T-helper 9 cell (primary cell): ENCODE measurements around the gene AGAP2.
"Not testable (repeated sequence)": the region's sequence is repeated elsewhere in the genome, so short reads cannot be mapped to it uniquely, and the experiment has no call there.

ENCODE experiments used
- DNase-seq: peaks from one replicate; pipeline ENCODE4 v3.0.0-alpha.2; 2020

AGAP2 gene

DNA sequence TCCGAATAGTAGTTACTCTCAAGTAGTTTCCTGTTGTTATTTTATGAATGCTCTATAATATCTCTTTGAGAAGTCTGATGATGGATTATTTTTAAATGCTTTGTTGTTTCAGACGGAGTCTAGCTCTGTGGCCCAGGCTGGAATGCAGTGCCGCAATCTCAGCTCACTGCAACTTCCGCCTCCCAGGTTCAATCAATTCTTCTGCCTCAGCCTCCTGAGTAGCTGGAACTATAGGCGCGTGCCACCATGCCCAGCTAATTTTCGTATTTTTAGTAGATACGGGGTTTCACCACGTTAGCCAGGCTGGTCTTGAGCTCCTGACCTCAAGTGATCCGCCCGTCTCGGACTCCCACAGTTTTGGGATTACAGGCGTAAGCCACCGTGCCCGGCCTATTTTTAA, 46.0 kb downstream of the AGAP2 start:
- no peak for DNase-seq

DNA sequence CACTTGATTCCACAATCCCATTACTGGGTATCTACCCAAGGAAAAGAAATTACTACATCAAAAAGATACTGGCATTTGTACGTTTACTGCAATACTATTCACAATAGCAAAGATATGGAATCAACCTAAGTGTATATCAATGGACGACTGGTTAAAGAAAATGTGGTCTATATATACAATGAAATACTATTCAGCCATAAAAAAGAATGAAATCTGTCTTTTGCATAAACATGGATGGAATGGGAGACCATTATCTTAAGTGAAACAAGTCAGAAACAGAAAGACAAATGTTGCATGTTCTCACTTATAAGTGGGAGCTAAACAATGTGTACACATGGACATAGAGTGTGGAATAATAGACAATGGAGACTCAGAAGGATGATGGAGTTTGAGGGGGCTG, 49.6 kb downstream of the AGAP2 start:
- DNase-seq: no peak

DNA sequence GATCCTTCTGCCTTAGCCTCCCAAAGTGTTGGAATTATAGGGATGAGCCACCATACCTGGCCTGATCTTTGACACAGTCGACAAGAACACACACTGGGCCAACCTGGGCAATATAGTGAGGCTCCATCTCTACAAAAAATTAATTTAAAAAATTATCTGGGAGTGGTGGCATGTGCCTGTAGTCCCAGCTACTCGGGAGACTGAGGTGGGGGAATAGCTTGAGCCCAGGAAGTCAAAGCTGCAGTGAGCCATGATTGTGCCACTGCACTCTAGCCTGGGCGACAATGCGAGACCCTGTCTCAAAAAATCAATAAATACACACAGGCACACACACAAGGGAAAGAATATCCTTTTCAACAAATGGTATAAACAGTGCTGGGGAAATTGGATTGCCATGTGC, 50.7 kb downstream of the AGAP2 start:
- DNase-seq: no peak

DNA sequence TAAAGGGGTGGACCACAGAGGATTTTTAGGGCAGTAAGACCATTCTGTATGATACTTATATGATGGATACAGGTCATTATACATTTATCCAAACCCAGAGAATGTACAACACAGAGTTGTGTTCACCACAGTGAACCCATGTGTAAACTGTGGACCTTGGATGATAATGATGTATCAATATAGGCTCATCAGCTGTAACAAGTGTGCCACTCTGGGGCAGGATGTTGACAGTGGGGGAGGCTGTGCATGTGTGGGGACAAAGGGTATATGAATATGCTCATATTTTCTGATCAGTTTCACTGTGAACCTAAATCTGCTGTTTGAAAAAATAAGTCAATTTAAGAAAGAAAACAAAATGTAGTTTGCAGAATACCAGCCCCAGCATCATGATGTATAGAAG, 58.8 kb downstream of the AGAP2 start:
- no peak for DNase-seq

DNA sequence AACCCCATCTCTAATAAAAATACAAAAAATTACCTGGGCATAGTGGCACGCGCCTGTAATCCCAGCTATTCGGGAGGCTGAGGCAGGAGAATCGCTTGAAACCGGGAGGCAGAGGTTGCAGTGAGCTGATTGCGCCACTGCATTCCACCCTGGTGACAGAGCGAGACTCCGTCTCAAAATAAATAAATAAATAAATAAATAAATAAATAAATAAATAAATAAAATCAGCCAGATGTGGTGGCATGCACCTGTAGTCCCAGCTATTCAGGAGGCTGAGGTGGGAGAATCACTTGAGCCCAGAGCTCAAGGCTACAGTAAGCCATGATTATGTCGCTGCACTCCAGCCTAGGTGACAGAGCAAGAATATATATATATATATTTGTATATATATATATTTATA, 60.6 kb downstream of the AGAP2 start:
- DNase-seq: not testable (repeated sequence)

DNA sequence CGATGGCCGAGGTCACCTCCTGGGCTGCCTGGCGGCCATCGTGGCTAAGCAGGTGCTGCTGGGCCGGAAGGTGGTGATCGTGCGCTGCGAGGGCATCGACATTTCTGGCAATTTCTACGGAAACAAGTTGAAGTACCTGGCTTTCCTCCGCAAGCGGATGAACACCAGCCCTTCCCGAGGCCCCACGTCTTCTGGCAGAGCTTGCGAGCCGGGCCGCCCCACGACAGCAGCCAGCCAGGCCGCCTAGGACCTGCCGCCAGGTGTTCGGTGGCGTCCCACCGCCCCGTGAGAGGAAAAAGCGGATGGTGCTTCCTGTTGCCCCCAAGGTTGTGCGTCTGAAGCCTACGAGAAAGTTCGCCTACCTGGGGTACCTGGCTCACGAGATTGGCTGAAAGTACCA, 63.9 kb downstream of the AGAP2 start:
- DNase-seq: no peak
